ENCODE results near the gene P3H2. TPM values are rescaled to one million over a fixed set of nuclear protein-coding genes. Genes with fewer than 3 reads are reported as not detected.

The P3H2 gene
- total and polyA plus RNA-seq, 2 experiments from 2014 or later = 14.5 TPM

- Histone ChIP-seq H3K9me2 (replicated peaks; ENCODE audit: insufficient read depth) (no peaks in the 10 kb centered on the region), H3K4me3 (no peak overlapping the region), H3K4me2 (no peak overlapping the region), H3K9me3 (ENCODE audit: low read depth) (no peaks in the 10 kb centered on the region), H3K27ac (no peak overlapping the region), H3K36me3 (replicated peaks; ENCODE audit: insufficient read depth, low read depth) (no peaks in the 10 kb centered on the region), H3K79me2 (no peaks in the 10 kb centered on the region), H3K27me3 (no peaks in the 10 kb centered on the region), H2AFZ (no peak overlapping the region), H3K4me1 (ENCODE audit: insufficient read depth) (no peaks in the 10 kb centered on the region), H4K20me1 (ENCODE audit: insufficient read depth, poor library complexity, severe bottlenecking) (no peaks in the 10 kb centered on the region)
- WGBS (ENCODE audit: low lambda C conversion rate, missing lambda C conversion rate) = 72% methylated on average over 3 of the region's 3 CpGs
- no peak for DNase-seq (ENCODE audit: low spot score)
- no peak for TF ChIP-seq CTCF (IDR thresholded peaks at IDR 0.05; ENCODE audit: poor library complexity)
- no peak for TF ChIP-seq EZH2phosphoT487 (IDR thresholded peaks at IDR 0.05; ENCODE audit: low read depth, severe bottlenecking, unreplicated experiment)
- no peak for TF ChIP-seq EZH2 (IDR thresholded peaks at IDR 0.05; ENCODE audit: borderline replicate concordance)
Measured at GRCh38 chr3:189914799-189915198, 205.9 kb downstream of the P3H2 start.

GRCh38 chr3:189911001-189911400 is 209.7 kb downstream of the P3H2 start:
- Histone ChIP-seq H3K27me3 (no peaks in the 10 kb centered on the region), H2AFZ (no peak overlapping the region), H3K9me2 (replicated peaks; ENCODE audit: insufficient read depth) (no peaks in the 10 kb centered on the region), H3K4me2 (no peak overlapping the region), H3K79me2 (no peaks in the 10 kb centered on the region), H3K27ac (no peak overlapping the region), H3K9me3 (ENCODE audit: low read depth) (no peaks in the 10 kb centered on the region), H3K4me1 (ENCODE audit: insufficient read depth) (no peaks in the 10 kb centered on the region), H3K36me3 (replicated peaks; ENCODE audit: insufficient read depth, low read depth) (no peaks in the 10 kb centered on the region), H4K20me1 (ENCODE audit: insufficient read depth, poor library complexity, severe bottlenecking) (no peaks in the 10 kb centered on the region), H3K4me3 (no peak overlapping the region)
- 43% methylated on average over 1 of the region's 1 CpG for WGBS (ENCODE audit: low lambda C conversion rate, missing lambda C conversion rate)
- no peak for DNase-seq (ENCODE audit: low spot score)
- TF ChIP-seq CTCF (IDR thresholded peaks at IDR 0.05; ENCODE audit: poor library complexity) (no peak), EZH2phosphoT487 (IDR thresholded peaks at IDR 0.05; ENCODE audit: low read depth, severe bottlenecking, unreplicated experiment) (no peak), EZH2 (IDR thresholded peaks at IDR 0.05; ENCODE audit: borderline replicate concordance) (no peak)

GRCh38 chr3:189909573-189909972 is 211.1 kb downstream of the P3H2 start:
- TF ChIP-seq EZH2phosphoT487 (IDR thresholded peaks at IDR 0.05; ENCODE audit: low read depth, severe bottlenecking, unreplicated experiment) (no peak), EZH2 (IDR thresholded peaks at IDR 0.05; ENCODE audit: borderline replicate concordance) (no peak), CTCF (IDR thresholded peaks at IDR 0.05; ENCODE audit: poor library complexity) (no peak)
- H2AFZ ChIP-seq = no peak overlapping the region
- H4K20me1 ChIP-seq (ENCODE audit: insufficient read depth, poor library complexity, severe bottlenecking) = no peaks in the 10 kb centered on the region
- H3K4me1 ChIP-seq (ENCODE audit: insufficient read depth) = no peaks in the 10 kb centered on the region
- no peaks in the 10 kb centered on the region for H3K79me2 ChIP-seq
- no peak overlapping the region for H3K4me3 ChIP-seq
- H3K27me3 ChIP-seq = no peaks in the 10 kb centered on the region
- H3K4me2 ChIP-seq = no peak overlapping the region
- DNase-seq (ENCODE audit: low spot score) = no peak
- 97% methylated on average over 2 of the region's 2 CpGs for WGBS (ENCODE audit: low lambda C conversion rate, missing lambda C conversion rate)
- no peak overlapping the region for H3K27ac ChIP-seq
- no peaks in the 10 kb centered on the region for H3K36me3 ChIP-seq (replicated peaks; ENCODE audit: insufficient read depth, low read depth)
- no peaks in the 10 kb centered on the region for H3K9me3 ChIP-seq (ENCODE audit: low read depth)
- H3K9me2 ChIP-seq (replicated peaks; ENCODE audit: insufficient read depth) = no peaks in the 10 kb centered on the region

GRCh38 chr3:189909139-189909538 is 211.6 kb downstream of the P3H2 start:
- Histone ChIP-seq H3K4me2 (no peak overlapping the region), H3K4me3 (no peak overlapping the region), H3K27me3 (no peaks in the 10 kb centered on the region), H3K36me3 (replicated peaks; ENCODE audit: insufficient read depth, low read depth) (no peaks in the 10 kb centered on the region), H3K27ac (no peak overlapping the region), H2AFZ (no peak overlapping the region), H3K9me2 (replicated peaks; ENCODE audit: insufficient read depth) (no peaks in the 10 kb centered on the region), H3K9me3 (ENCODE audit: low read depth) (no peaks in the 10 kb centered on the region), H4K20me1 (ENCODE audit: insufficient read depth, poor library complexity, severe bottlenecking) (no peaks in the 10 kb centered on the region), H3K4me1 (ENCODE audit: insufficient read depth) (no peaks in the 10 kb centered on the region), H3K79me2 (no peaks in the 10 kb centered on the region)
- DNase-seq (ENCODE audit: low spot score) = no peak
- no peak for TF ChIP-seq CTCF (IDR thresholded peaks at IDR 0.05; ENCODE audit: poor library complexity)
- TF ChIP-seq EZH2 (IDR thresholded peaks at IDR 0.05; ENCODE audit: borderline replicate concordance) = no peak
- no peak for TF ChIP-seq EZH2phosphoT487 (IDR thresholded peaks at IDR 0.05; ENCODE audit: low read depth, severe bottlenecking, unreplicated experiment)
- 87% methylated on average over 3 of the region's 3 CpGs for WGBS (ENCODE audit: low lambda C conversion rate, missing lambda C conversion rate)

Data from hepatocyte (in vitro differentiated cells).